Hematopoietic multipotent progenitor cell treated with erythropoietin and hydrocortisone succinate and interleukin-3 and kit ligand, for 17 days (in vitro differentiated cells): ENCODE measurements around the gene UCHL3.
"Not testable (repeated sequence)": the region's sequence is repeated elsewhere in the genome, so short reads cannot be mapped to it uniquely, and the experiment has no call there.

Experiments
- DNase-seq: peaks from one replicate; pipeline ENCODE4 v3.0.0-alpha.2; 2015; ENCODE audit warnings: low spot score

The UCHL3 gene

GRCh38 chr13:75549262-75550158 is at the start of gene UCHL3:
TSS of gene UCHL3 (plus strand) at chr13:75549791. CDS start at chr13:75549821, 30 bp downstream.
- DNase-seq = peak; percentile 98

- DNase-seq = no peak
Measured at GRCh38 chr13:75505327-75505726, 44.3 kb upstream of the UCHL3 start.

GRCh38 chr13:75506018-75506417 is 43.6 kb upstream of the UCHL3 start:
- DNase-seq = no peak

- no peak for DNase-seq
Measured at GRCh38 chr13:75507027-75508001, 42.3 kb upstream of the UCHL3 start.

- DNase-seq = no peak
Measured at GRCh38 chr13:75508002-75508548, 41.5 kb upstream of the UCHL3 start.

- DNase-seq = no peak
Measured at GRCh38 chr13:75511051-75511625, 38.5 kb upstream of the UCHL3 start.

GRCh38 chr13:75512253-75512652 is 37.3 kb upstream of the UCHL3 start:
- DNase-seq = no peak

- no peak for DNase-seq
Measured at GRCh38 chr13:75513271-75513670, 36.3 kb upstream of the UCHL3 start.

- DNase-seq = no peak
Measured at GRCh38 chr13:75514080-75514995, 35.3 kb upstream of the UCHL3 start.

- DNase-seq = no peak
Measured at GRCh38 chr13:75518439-75519088, 31.0 kb upstream of the UCHL3 start.

GRCh38 chr13:75521956-75522355 is 27.6 kb upstream of the UCHL3 start:
- DNase-seq = no peak

- DNase-seq = no peak
Measured at GRCh38 chr13:75530549-75530961, 19.0 kb upstream of the UCHL3 start.

- DNase-seq = no peak
Measured at GRCh38 chr13:75533861-75534260, 15.7 kb upstream of the UCHL3 start.

- peak; percentile 79 for DNase-seq
Measured at GRCh38 chr13:75537401-75538365, 11.9 kb upstream of the UCHL3 start, which contains the start of gene COMMD6. TSS of gene COMMD6 (minus strand) at chr13:75537841. CDS start at chr13:75537805, 36 bp downstream.

GRCh38 chr13:75541287-75541686 is 8.3 kb upstream of the UCHL3 start:
- DNase-seq = no peak

GRCh38 chr13:75541961-75542360 is 7.6 kb upstream of the UCHL3 start:
- no peak for DNase-seq

GRCh38 chr13:75544681-75545330 is 4.8 kb upstream of the UCHL3 start:
- no peak for DNase-seq

GRCh38 chr13:75545386-75545785 is 4.2 kb upstream of the UCHL3 start:
- DNase-seq = not testable (repeated sequence)
